Measurements from ENCODE around the gene BAZ2A.

- no peak for TF ChIP-seq CTCF (optimal IDR thresholded peaks at IDR 0.05 in 1 of 3, IDR thresholded peaks at IDR 0.05 in 1 of 3, conservative IDR thresholded peaks at IDR 0.05 in 1 of 3; ENCODE audit: extremely low read depth in 1 of 3, insufficient read depth in 2 of 3, low read length in 3 of 3)
- no peak for TF ChIP-seq EZH2 (IDR thresholded peaks at IDR 0.05; ENCODE audit: low read length)
Measured at GRCh38 chr12:56578983-56579546, 51.1 kb downstream of the BAZ2A start.
